Amygdala (tissue), 56 donors: Measurements from ENCODE around the gene NKD1.

Experiments used
- DNase-seq, 56 donors: peaks; one replicate each; lab custom pipeline; 2025; lab: John Stamatoyannopoulos, UW

Gene NKD1

GRCh38 chr16:50596762-50597450, 48.7 kb downstream of the NKD1 start:
- no peak for DNase-seq

- DNase-seq = no peak
Observed at GRCh38 chr16:50597563-50598255, 49.5 kb downstream of the NKD1 start.

GRCh38 chr16:50598256-50598894, 50.2 kb downstream of the NKD1 start:
- DNase-seq = peak in 23 of 56 donors; percentile 12 to 69 (median 30)

GRCh38 chr16:50598936-50599361, 50.8 kb downstream of the NKD1 start:
- DNase-seq = no peak

- no peak for DNase-seq
Observed at GRCh38 chr16:50599494-50599893, 51.3 kb downstream of the NKD1 start.

- no peak for DNase-seq
Observed at GRCh38 chr16:50600582-50601283, 52.5 kb downstream of the NKD1 start.

- DNase-seq = no peak
Observed at GRCh38 chr16:50601341-50601740, 53.1 kb downstream of the NKD1 start.

- no peak for DNase-seq
Observed at GRCh38 chr16:50602126-50602525, 53.9 kb downstream of the NKD1 start.

- DNase-seq = no peak
Observed at GRCh38 chr16:50602531-50603205, 54.5 kb downstream of the NKD1 start.

GRCh38 chr16:50603206-50604064, 55.2 kb downstream of the NKD1 start:
- peak in 7 of 56 donors; percentile 10 to 43 (median 15) for DNase-seq

- no peak for DNase-seq
Observed at GRCh38 chr16:50604065-50604418, 55.8 kb downstream of the NKD1 start.

- DNase-seq = no peak
Observed at GRCh38 chr16:50604610-50605009, 56.4 kb downstream of the NKD1 start.

- DNase-seq = peak in 1 of 56 donors; percentile 9
Observed at GRCh38 chr16:50605733-50606430, 57.7 kb downstream of the NKD1 start.

GRCh38 chr16:50606431-50607050, 58.3 kb downstream of the NKD1 start:
- peak in 2 of 56 donors; percentile 25 to 26 for DNase-seq

GRCh38 chr16:50607051-50607431, 58.8 kb downstream of the NKD1 start:
- no peak for DNase-seq

- DNase-seq = no peak
Observed at GRCh38 chr16:50607447-50607846, 59.3 kb downstream of the NKD1 start.

GRCh38 chr16:50607970-50608557, 59.9 kb downstream of the NKD1 start:
- DNase-seq = no peak

- DNase-seq = no peak
Observed at GRCh38 chr16:50609049-50609448, 60.9 kb downstream of the NKD1 start.
